A549 (cell line): ENCODE data around the gene SORCS1. TPM values are rescaled to one million over a fixed set of nuclear protein-coding genes. Genes with fewer than 3 reads are reported as not detected.

Source experiments
- ATAC-seq, 2 experiments: fragments of 200-7000 bp in 1 of 2; fragments of >200 bp in 1 of 2; cut with Nextera tagmentation in 1 of 2; cut with Tn5 transposase in 1 of 2; 3 replicates each; pipeline versions ENCODE4 v1.8.0 to v1.9.1; 2018 to 2020; ENCODE audit warnings: mild to moderate bottlenecking in 1 of 2, moderate library complexity in 1 of 2
- CTCF ChIA-PET: fragments of 300-600 bp; sonication (Branson Sonifier 250); formaldehyde crosslinking; extraction: SDS; loops from one replicate; lab custom pipeline; 2021; ENCODE audit warnings: antibody characterized with exemption, inconsistent platforms; lab: Yijun Ruan, JAX
- POLR2A ChIA-PET: fragments of 350-600 bp; formaldehyde crosslinking; extraction: SDS; loops from one replicate; lab custom pipeline; 2021; ENCODE audit warnings: antibody characterized with exemption, inconsistent platforms; lab: Yijun Ruan, JAX
- DNase-seq, 2 experiments: peaks; one replicate each; pipeline versions ENCODE4 v3.0.0 to v3.0.0-alpha.2; 2011 to 2016; ENCODE audit warnings: low read depth in 1 of 2, low spot score in 1 of 2
- FAIRE-seq: peaks from 2 replicates; lab custom pipeline; 2011; peaks lifted over from hg19 to GRCh38; lab: Jason Lieb, UNC
- H3K27ac ChIP-seq, 2 experiments: fragments of >200 bp; sonication (Bioruptor Twin); formaldehyde crosslinking; 3 replicates each; pipeline ENCODE4 v1.5.1; 2016 to 2017
- H3K4me1 ChIP-seq: fragments of >200 bp; sonication (Bioruptor Twin); formaldehyde crosslinking; 3 replicates; pipeline ENCODE4 v1.6.1; 2016
- H3K4me2 ChIP-seq: fragments of >200 bp; sonication (Bioruptor Twin); formaldehyde crosslinking; 3 replicates; pipeline ENCODE4 v1.6.1; 2016
- H3K4me3 ChIP-seq: fragments of >200 bp; sonication (Bioruptor Twin); formaldehyde crosslinking; 3 replicates; pipeline ENCODE4 v1.5.1; 2016
- H3K9me3 ChIP-seq: fragments of >200 bp; sonication (Bioruptor Twin); formaldehyde crosslinking; 3 replicates; pipeline ENCODE4 v1.6.1; 2016
- ATOH8 ChIP-seq: fragments of 250-450 bp; sonication (Bioruptor Pico); IDR thresholded peaks from 2 replicates; pipeline ENCODE4 v1.5.0; 2020; ENCODE audit warnings: low read depth, mild to moderate bottlenecking, moderate library complexity
- CBX2 ChIP-seq: fragments of 200-600 bp; sonication (generic); IDR thresholded peaks from 2 replicates; pipeline ENCODE4 v1.6.1; 2016; ENCODE audit warnings: low read depth, mild to moderate bottlenecking, borderline replicate concordance
- CEBPB ChIP-seq, 2 experiments: fragments of >200 bp in 1 of 2; sonication (Bioruptor Twin) in 1 of 2; formaldehyde crosslinking in 1 of 2; IDR thresholded peaks; 2 replicates each; pipeline ENCODE4 v1.6.1; 2012 to 2016
- CHD2 ChIP-seq: fragments of 150-350 bp; IDR thresholded peaks from 2 replicates; pipeline ENCODE4 v1.6.1; 2014; ENCODE audit warnings: low read length; ENCODE audit not compliant: partially characterized antibody
- CTCF ChIP-seq: fragments of >200 bp; sonication (Bioruptor Twin); formaldehyde crosslinking; IDR thresholded peaks from 3 replicates; pipeline ENCODE4 v1.5.1; 2016
- EP300 ChIP-seq, 2 experiments: fragments of >200 bp; sonication (Bioruptor Twin); formaldehyde crosslinking; IDR thresholded peaks; 2 replicates in 1 of 2; 3 replicates in 1 of 2; pipeline ENCODE4 v1.6.1; 2016 to 2017
- HDAC2 ChIP-seq: fragments of 200-600 bp; sonication (generic); IDR thresholded peaks from 2 replicates; pipeline ENCODE4 v1.6.1; 2016
- HES2 ChIP-seq: fragments of >200 bp; sonication (Bioruptor Twin); formaldehyde crosslinking; IDR thresholded peaks from 2 replicates; pipeline ENCODE4 v1.6.1; 2016
- HOXB13 ChIP-seq: fragments of 250-450 bp; sonication (Bioruptor Pico); IDR thresholded peaks from 2 replicates; pipeline ENCODE4 v1.5.0; 2020; ENCODE audit warnings: low read depth, mild to moderate bottlenecking, moderate library complexity
- HOXB5 ChIP-seq: fragments of 250-450 bp; sonication (Bioruptor Pico); IDR thresholded peaks from 2 replicates; pipeline ENCODE4 v1.5.0; 2020; ENCODE audit warnings: mild to moderate bottlenecking, moderate library complexity
- MAFK ChIP-seq: fragments of 450-650 bp; IDR thresholded peaks from 2 replicates; pipeline ENCODE4 v1.6.1; 2014; ENCODE audit not compliant: partially characterized antibody
- MYC ChIP-seq: IDR thresholded peaks from 2 replicates; pipeline ENCODE4 v1.6.1; 2012; ENCODE audit warnings: mild to moderate bottlenecking, inconsistent platforms, low read length, improper control_type of control experiment, borderline replicate concordance
- NFE2L2 ChIP-seq: fragments of 150-350 bp; conservative IDR thresholded peaks from 2 replicates; pipeline ENCODE4 v1.6.1; 2014; ENCODE audit warnings: low read length
- NR3C1 ChIP-seq: fragments of >200 bp; sonication (Bioruptor Twin); formaldehyde crosslinking; IDR thresholded peaks from 3 replicates; pipeline ENCODE4 v1.6.1; 2017
- PHF8 ChIP-seq: fragments of 200-600 bp; sonication (generic); IDR thresholded peaks from 2 replicates; pipeline ENCODE4 v1.6.1; 2016; ENCODE audit warnings: low read depth, mild to moderate bottlenecking, antibody characterized with exemption, moderate library complexity, borderline replicate concordance
- POLR2A ChIP-seq: IDR thresholded peaks from 2 replicates; pipeline ENCODE4 v1.6.1; 2012; ENCODE audit warnings: mild to moderate bottlenecking, low read length
- POLR2AphosphoS2 ChIP-seq: conservative IDR thresholded peaks from 2 replicates; pipeline ENCODE4 v1.6.1; 2012; ENCODE audit warnings: low read length, improper control_type of control experiment, inconsistent platforms
- RAD21 ChIP-seq, 2 experiments: fragments of >200 bp in 1 of 2; sonication (Bioruptor Twin) in 1 of 2; formaldehyde crosslinking in 1 of 2; IDR thresholded peaks in 1 of 2; conservative IDR thresholded peaks in 1 of 2; 2 replicates in 1 of 2; 3 replicates in 1 of 2; pipeline ENCODE4 v1.6.1; 2012 to 2018; ENCODE audit warnings: inconsistent platforms in 1 of 2
- RARB ChIP-seq: fragments of 250-450 bp; sonication (Bioruptor Pico); IDR thresholded peaks from 2 replicates; pipeline ENCODE4 v1.8.0; 2021; ENCODE audit warnings: mild to moderate bottlenecking, moderate library complexity
- RCOR1 ChIP-seq: fragments of 150-350 bp; IDR thresholded peaks from 2 replicates; pipeline ENCODE4 v1.6.1; 2014; ENCODE audit warnings: antibody characterized with exemption, low read length, low read depth
- RNF2 ChIP-seq: fragments of 200-600 bp; sonication (generic); IDR thresholded peaks from 2 replicates; pipeline ENCODE4 v1.6.1; 2016; ENCODE audit warnings: low read depth, mild to moderate bottlenecking, antibody characterized with exemption, moderate library complexity, borderline replicate concordance
- TFCP2L1 ChIP-seq: fragments of 250-450 bp; sonication (Bioruptor Pico); IDR thresholded peaks from 2 replicates; pipeline ENCODE4 v1.5.0; 2021; ENCODE audit warnings: mild to moderate bottlenecking
- ZSCAN20 ChIP-seq: fragments of 250-450 bp; sonication (Bioruptor Pico); IDR thresholded peaks from 2 replicates; pipeline ENCODE4 v1.8.0; 2022; ENCODE audit warnings: mild to moderate bottlenecking, moderate library complexity
- WGBS: methylation state at CpG from one replicate; pipeline ENCODE4 v1.1.6; 2017; ENCODE audit errors: missing lambda C conversion rate; 5-methylcytosine and 5-hydroxymethylcytosine counted together
- polyA plus RNA-seq, 4 experiments: library from polyadenylated mRNA; depleted of rRNA in 3 of 4; stranded (reverse); fragments of >200 nt; fragmentation: RNase III in 1 of 4; extraction: RNeasy Plus Mini Kit Qiagen cat#74134 plus additional on column Dnase treatment in 1 of 4; gene quantifications; 2 replicates in 3 of 4; 3 replicates in 1 of 4; pipeline ENCODE4 v1.2.3, GENCODE V29; 2011 to 2017

The SORCS1 gene
- polyA plus RNA-seq, 2 of the 4 experiments (the other 2 are of a cell fraction): not detected

- Histone ChIP-seq H3K4me2 (no peak overlapping the region), H3K4me3 (no peak overlapping the region), H3K27ac (no peak overlapping the region), H3K9me3 (0 out of 3 replicates have a peak, but pooled peaks cover 2% of the 10 kb centered on the region), H3K4me1 (no peaks in the 10 kb centered on the region)
- FAIRE-seq: no peak
- ATAC-seq: no peak
- WGBS: 0% methylated on average over 1 of the region's 1 CpG
- no peak for TF ChIP-seq CTCF
- no peak for TF ChIP-seq RARB (CRISPR knock-in tag)
- TF ChIP-seq MYC: no peak
- TF ChIP-seq RAD21 (conservative IDR thresholded peaks at IDR 0.05 in 1 of 2, IDR thresholded peaks at IDR 0.05 in 1 of 2): no peak
- TF ChIP-seq PHF8: no peak
- no peak for TF ChIP-seq ATOH8
- TF ChIP-seq HDAC2: no peak
- no peak for TF ChIP-seq MAFK
- no peak for TF ChIP-seq HOXB13
- TF ChIP-seq NFE2L2: no peak
- TF ChIP-seq TFCP2L1 (CRISPR knock-in tag): no peak
- no peak for TF ChIP-seq POLR2AphosphoS2
- no peak for TF ChIP-seq ZSCAN20
- POLR2A ChIA-PET: no interaction called here
- DNase-seq: no peak
- CTCF ChIA-PET: no interaction called here
Observed at GRCh38 chr10:106804992-106805582, 359.4 kb downstream of the SORCS1 start.

GRCh38 chr10:106802949-106803348 lies 361.6 kb downstream of the SORCS1 start:
- no peak for ATAC-seq
- FAIRE-seq: no peak
- no peak overlapping the region for H3K4me2 ChIP-seq

GRCh38 chr10:106799776-106800175 lies 364.7 kb downstream of the SORCS1 start:
- DNase-seq (no peak), ATAC-seq (no peak), FAIRE-seq (no peak)
- 0% methylated on average over 1 of the region's 1 CpG for WGBS
- POLR2A ChIA-PET: no interaction called here
- no peaks in the 10 kb centered on the region for H3K4me1 ChIP-seq
- H3K4me2 ChIP-seq: no peak overlapping the region
- H3K4me3 ChIP-seq: no peak overlapping the region
- H3K27ac ChIP-seq: no peak overlapping the region
- TF ChIP-seq CHD2 (no peak), CTCF (no peak), HOXB5 (CRISPR knock-in tag) (no peak), CBX2 (no peak), HES2 (no peak), CEBPB (IDR thresholded peaks at IDR 0.05) (no peak), POLR2A (no peak), RNF2 (no peak)
- H3K9me3 ChIP-seq: no peaks in the 10 kb centered on the region
- CTCF ChIA-PET: no interaction called here

More at GRCh38 chr10:106802949-106803348, 361.6 kb downstream of the SORCS1 start:
- no peaks in the 10 kb centered on the region for H3K4me1 ChIP-seq
- CTCF ChIA-PET: no interaction called here
- DNase-seq: no peak
- no peak overlapping the region for H3K27ac ChIP-seq
- no peak for TF ChIP-seq RCOR1
- no peak for TF ChIP-seq NR3C1
- no peak for TF ChIP-seq MYC
- no peak for TF ChIP-seq EP300 (IDR thresholded peaks at IDR 0.05)
- peak; percentile 56 for TF ChIP-seq MAFK
- no peaks in the 10 kb centered on the region for H3K9me3 ChIP-seq
- no peak overlapping the region for H3K4me3 ChIP-seq
- POLR2A ChIA-PET: no interaction called here
- WGBS: 18% methylated on average over 4 of the region's 4 CpGs
